HG03342 (cell line): ENCODE results near the gene MAP3K1.
A peak's percentile ranks its signal among the peaks of the same experiment; 100 is the strongest.
"Not testable (repeated sequence)": the region's sequence is repeated elsewhere in the genome, so short reads cannot be mapped to it uniquely, and the experiment has no call there.

Source experiments
- ATAC-seq: cut with Tn5 transposase; IDR thresholded peaks from one replicate; pipeline ENCODE4 v1.9.1; 2021; ENCODE audit warnings: mild to moderate bottlenecking, moderate library complexity; ENCODE audit not compliant: unreplicated experiment

Gene MAP3K1

GRCh38 chr5:56814963-56815657 is at the start of gene MAP3K1:
Gene MAP3K1, plus strand, starts transcription at chr5:56815549. Its CDS starts 25 bp downstream, at chr5:56815574.
- ATAC-seq: peak; percentile 42

DNA sequence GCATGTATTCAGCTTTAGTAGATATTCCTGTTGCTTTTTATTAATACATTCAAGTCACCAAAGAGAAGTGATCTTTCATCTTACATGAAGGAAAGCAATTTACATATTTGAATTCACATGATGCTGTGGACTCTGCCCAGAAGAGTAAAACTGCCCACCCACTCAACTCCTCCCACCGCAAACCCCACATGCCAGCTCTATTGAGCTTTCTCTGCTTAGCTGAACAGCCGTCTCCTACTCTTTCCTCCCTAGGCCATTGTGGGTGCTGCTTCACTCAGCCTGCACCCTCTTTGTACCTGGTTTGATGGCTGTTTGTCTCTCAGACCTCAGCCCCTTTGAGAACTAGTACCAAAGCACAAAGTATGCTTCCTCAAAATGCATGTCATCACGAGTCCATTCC is 48.4 kb upstream of the MAP3K1 start:
- no peak for ATAC-seq

- ATAC-seq: no peak
Observed at GRCh38 chr5:56769875-56770604, 45.3 kb upstream of the MAP3K1 start.

DNA sequence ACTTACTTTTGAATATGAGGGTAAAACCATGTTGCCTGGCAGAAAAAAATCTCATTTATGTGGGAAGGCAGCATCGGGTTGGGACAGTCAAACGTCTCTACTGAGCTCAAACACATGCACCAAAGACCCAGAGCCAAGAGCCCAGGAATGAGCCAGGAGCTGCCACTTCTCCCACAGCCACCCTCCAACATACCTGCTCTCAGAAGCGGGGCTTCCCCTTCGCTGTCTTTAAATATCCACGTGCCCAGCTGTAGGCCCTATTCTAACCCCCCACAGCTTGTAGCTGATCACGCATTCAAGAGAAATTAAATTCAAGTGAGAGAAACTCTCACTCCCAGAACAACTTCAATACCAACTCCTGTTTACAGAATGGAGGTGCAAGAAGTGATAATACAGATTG is 42.6 kb upstream of the MAP3K1 start:
- no peak for ATAC-seq

GRCh38 chr5:56774957-56775356 is 40.4 kb upstream of the MAP3K1 start:
- ATAC-seq: no peak

DNA sequence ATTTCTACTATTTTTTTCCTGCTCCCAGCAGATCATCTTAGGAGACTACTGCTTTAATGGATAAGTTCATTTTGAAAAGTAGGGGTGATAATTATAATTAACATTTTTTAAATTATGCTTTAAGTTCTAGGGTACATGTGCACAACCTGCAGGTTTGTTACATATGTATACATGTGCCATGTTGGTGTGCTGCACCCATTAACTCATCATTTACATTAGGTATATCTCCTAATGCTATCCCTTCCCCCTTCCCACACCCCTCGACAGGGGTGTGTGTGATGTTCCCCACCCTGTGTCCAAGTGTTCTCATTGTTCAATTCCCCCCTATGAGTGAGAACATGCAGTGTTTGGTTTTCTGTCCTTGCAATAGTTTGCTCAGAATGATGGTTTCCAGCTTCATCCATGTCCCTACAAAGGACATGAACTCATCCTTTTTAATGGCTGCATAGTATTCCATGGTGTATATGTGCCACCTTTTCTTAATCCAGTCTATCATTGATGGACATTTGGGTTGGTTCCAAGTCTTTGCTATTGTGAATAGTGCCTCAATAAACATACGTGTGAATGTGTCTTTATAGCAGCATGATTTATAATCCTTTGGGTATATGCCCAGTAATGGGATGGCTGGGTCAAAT is 39.0 kb upstream of the MAP3K1 start:
- not testable (repeated sequence) for ATAC-seq

DNA sequence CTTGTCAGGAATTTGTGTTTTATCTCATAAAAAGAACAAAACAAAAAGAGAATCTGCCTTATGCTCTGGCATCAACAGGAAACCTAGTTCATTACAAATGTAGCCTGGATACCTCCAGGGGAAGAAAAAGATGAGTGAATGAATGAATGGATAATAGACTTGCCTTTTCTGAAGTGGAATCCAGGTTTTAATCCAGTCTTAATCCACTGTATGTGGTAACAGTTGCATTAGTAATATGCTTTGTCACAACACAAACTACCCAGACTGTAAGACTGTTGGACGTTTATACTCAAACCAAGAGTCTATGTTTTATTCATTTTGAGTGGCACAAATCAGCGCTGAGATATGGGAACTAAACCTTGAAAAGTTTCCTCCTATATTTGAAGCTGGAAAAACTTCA is 32.1 kb upstream of the MAP3K1 start:
- ATAC-seq: no peak

DNA sequence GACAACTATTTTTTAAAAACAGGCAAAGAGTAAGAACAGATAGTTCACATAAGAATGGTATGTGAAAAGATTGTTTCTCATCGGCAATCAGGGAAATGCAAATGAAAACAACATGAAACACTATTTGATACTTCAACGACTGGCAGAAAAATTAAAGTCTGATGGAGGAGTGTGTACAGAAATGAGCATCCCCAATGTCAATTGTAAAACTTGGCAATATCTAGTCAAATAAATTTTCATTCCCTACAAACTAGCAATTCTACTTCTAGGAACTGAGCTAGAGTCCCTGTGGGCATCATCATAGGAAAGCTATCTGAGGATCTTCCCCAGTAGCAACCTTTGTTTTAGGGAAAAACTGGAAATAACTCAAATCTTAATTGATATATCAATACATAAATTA is 29.0 kb upstream of the MAP3K1 start:
- no peak for ATAC-seq

GRCh38 chr5:56791396-56791795 is 24.0 kb upstream of the MAP3K1 start:
- peak; percentile 64 for ATAC-seq

DNA sequence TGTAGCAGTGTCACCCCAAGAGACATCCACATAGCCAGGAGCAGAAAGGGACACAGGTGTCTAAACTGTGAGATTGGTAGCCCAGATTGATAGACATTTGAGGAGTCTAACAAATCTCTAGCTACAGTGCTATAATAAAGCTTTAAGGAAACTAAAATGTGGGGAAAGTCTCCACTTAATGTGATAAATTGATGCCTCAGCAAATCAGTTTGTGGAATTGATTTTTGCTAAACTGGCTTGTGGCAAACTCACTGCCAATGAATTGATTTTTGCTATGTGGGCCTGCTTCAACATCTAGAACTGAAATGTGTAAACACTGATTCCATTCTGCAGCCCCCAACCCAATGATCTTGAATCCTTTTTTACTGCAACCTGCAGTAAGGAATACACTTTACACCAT is 16.8 kb upstream of the MAP3K1 start:
- no peak for ATAC-seq

DNA sequence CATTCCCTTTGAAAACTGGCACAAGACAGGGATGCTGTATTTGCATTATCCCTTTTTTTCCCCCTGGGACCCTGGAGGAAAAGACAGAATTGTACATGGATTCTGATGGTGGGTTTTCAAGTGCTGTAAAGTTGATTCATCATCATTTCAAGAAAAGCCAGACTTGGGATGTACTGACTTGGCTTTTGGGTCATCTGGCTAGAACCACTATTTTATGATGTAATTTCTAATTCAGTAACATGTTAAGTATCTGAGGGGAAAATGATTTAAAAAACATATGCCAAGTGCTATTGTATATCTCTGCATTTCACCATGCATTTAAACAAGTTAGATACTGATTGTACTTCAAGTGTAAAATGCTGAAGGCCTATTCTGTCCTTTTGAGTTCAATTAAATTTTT is 15.2 kb upstream of the MAP3K1 start:
- ATAC-seq: no peak

DNA sequence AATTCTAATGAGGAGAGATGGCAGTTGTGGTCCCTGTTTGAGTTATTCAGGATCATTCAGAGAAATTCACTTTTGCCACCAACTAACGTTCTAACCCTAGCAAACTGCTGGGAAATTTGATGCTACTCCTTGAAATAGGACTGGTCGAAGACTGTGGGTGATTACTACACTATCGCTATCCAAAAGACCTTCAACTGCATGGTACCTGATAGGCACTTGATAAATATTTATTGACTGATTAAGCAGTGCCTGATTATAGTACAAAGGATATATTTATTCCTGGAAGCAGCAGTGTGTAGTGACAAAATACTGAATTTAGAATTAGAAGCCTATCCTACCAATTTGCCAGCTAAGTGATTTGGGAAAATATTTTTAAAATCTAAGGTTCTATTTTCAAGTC is 14.1 kb upstream of the MAP3K1 start:
- ATAC-seq: no peak

DNA sequence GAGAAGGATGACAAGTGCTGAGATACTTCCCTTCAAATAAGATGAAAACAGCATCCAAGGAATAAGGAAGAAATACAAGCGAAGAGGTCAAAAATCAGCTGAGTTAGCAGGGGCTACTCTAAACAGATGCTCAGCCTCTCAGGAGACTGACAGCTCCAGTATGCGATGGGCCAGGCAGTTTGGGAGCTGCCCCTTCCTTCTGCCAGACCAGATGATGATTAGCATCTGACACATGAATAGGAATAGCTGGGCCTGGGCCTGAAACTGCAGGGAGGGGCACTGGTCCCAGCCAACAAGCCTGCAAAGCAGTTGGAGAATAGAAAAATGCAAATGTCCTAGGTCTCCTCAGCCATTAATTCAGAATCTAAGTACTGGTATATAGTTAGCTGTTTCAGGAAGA is 13.1 kb upstream of the MAP3K1 start:
- ATAC-seq: no peak

- ATAC-seq: no peak
Observed at GRCh38 chr5:56803025-56803424, 12.3 kb upstream of the MAP3K1 start.

GRCh38 chr5:56803894-56804293 is 11.5 kb upstream of the MAP3K1 start:
- ATAC-seq: no peak

DNA sequence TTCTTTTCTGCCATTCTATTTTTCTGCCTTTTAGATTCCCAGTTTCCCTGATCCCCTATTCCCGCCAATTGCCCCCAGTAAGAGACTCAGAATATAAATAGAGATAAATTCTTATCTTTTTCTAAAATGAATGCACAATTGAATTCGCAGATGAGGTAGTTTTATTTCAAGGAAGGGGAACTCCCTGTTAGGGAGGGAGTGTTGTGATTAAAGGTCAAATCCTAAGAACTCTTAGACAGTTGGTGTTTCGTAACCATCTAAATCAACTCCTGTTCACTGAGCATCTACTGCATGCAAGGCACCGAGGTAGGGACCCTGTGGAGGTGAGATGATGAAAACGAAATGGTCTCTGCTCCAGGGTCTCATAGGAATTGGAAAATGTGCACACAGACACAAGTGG is 7.7 kb upstream of the MAP3K1 start:
- ATAC-seq: no peak

- no peak for ATAC-seq
Observed at GRCh38 chr5:56808211-56808610, 7.1 kb upstream of the MAP3K1 start.

DNA sequence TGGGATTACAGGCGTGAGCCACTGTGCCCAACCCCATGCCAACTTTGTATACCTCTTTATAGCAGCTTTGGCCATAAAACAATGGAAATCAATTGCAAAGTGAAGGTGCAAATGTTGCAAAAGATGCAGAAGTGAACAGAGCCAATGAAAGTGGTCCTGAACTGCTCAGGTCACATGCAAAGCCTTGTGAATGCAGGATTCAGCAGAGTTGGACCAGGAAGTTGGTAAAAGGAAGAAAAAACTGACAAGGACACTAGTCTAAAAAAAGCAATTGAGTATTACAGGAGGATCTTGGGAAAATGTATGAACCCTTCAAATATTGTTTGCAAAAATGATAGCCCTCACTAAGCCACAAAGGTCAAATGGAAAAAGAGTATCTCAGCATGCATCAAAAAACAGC is 4.5 kb upstream of the MAP3K1 start:
- ATAC-seq: no peak

GRCh38 chr5:56812110-56812509 is 3.2 kb upstream of the MAP3K1 start:
- no peak for ATAC-seq

DNA sequence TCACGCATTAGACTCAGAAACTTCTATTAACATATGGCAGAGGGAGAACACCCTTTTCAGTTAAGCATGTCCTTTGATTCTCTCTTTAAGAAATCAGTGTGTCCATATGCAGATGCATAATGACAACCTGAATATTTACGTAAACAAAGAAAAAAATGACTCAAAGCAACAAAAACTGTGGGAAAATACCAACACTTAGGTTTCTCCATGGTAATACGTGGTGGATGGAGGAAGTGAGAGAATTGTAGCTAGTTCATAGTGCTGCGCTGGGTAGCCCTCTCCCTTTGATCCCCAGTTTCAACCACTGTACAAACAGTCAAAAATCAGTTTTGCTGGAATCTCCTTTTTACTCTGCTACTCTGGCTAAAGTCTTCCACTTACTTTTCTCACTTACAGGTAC is 2.0 kb upstream of the MAP3K1 start:
- ATAC-seq: no peak

DNA sequence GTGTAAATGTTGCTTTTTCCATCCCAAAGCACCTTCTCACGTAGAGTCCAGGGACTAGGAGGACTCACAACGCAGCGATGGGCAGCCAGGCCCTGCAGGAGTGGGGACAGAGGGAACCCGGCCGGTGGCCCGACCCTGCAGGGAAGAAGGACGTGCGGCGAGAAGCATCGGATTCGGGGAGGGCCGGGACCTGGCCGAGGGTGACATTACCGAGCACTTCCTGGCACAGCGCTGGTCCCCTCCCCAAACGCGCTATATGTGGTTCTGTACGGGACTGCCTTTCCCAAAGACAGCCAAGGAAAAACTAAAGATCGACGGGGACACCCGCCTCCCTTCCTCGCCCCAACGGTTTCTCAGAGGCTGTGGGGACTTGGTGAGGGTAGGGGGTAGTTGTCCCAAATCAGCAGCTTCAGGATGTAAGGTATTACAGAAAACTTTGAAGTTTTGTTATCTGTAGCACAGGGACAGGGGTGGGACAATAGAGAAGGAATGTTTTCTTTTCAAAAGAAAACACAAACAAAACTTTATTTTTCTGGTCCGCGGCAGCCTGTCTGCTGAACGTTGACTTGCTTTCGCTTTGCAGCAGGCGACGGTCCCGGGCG is 887 bp upstream of the MAP3K1 start:
- no peak for ATAC-seq
